Activated CD4-positive, alpha-beta T cell treated with anti-CD3 and anti-CD28 coated beads, Interleukin-2, amount 50 U/mL, for 1 hour (primary cell): ENCODE results near the gene HSPA14.
A peak's percentile ranks its signal among the peaks of the same experiment; 100 is the strongest.
"Not testable (repeated sequence)": the region's sequence is repeated elsewhere in the genome, so short reads cannot be mapped to it uniquely, and the experiment has no call there.

Source experiments
- DNase-seq: peaks from one replicate; pipeline ENCODE4 v3.0.0-alpha.2; 2020

Gene HSPA14

GRCh38 chr10:14891151-14891550, 53.0 kb downstream of the HSPA14 start:
- no peak for DNase-seq

GRCh38 chr10:14904316-14904732, 66.2 kb downstream of the HSPA14 start:
- DNase-seq: peak; percentile 12

GRCh38 chr10:14904864-14905263, 66.8 kb downstream of the HSPA14 start:
- no peak for DNase-seq

- DNase-seq: no peak
These were observed 67.8 kb downstream of the HSPA14 start for GRCh38 chr10:14905890-14906289.

GRCh38 chr10:14906765-14907164, 68.7 kb downstream of the HSPA14 start:
- DNase-seq: no peak

- DNase-seq: not testable (repeated sequence)
These were observed 69.5 kb downstream of the HSPA14 start for GRCh38 chr10:14907591-14907990.

GRCh38 chr10:14909101-14909500, 71.0 kb downstream of the HSPA14 start:
- no peak for DNase-seq

- DNase-seq: no peak
These were observed 72.8 kb downstream of the HSPA14 start for GRCh38 chr10:14910953-14911352.

GRCh38 chr10:14911801-14912200, 73.7 kb downstream of the HSPA14 start:
- no peak for DNase-seq

GRCh38 chr10:14916600-14916999, 78.5 kb downstream of the HSPA14 start:
- DNase-seq: no peak

- no peak for DNase-seq
These were observed 79.7 kb downstream of the HSPA14 start for GRCh38 chr10:14917827-14918226.

- no peak for DNase-seq
These were observed 80.9 kb downstream of the HSPA14 start for GRCh38 chr10:14918964-14919363.
